Endothelial cell of umbilical vein (primary cell): Measurements from ENCODE around the gene CFAP70. TPM values are rescaled to one million over a fixed set of nuclear protein-coding genes. Genes with fewer than 3 reads are reported as not detected.

Experiments
- BruUV-seq: library from RNA; stranded (reverse); fragments of 400-500 nt; replicated peaks from 2 replicates; lab custom pipeline; 2021; lab: Mats Ljungman, UMichigan
- CTCF ChIA-PET: fragments of 300-600, 350-600 bp; sonication (Branson Sonifier 250); formaldehyde crosslinking; loops from one replicate; lab custom pipeline; 2021; ENCODE audit warnings: antibody characterized with exemption, inconsistent platforms; lab: Charles Lee
- POLR2A ChIA-PET: fragments of 300-600, 350-600 bp; sonication (Branson Sonifier 250); formaldehyde crosslinking; loops from one replicate; lab custom pipeline; 2021; ENCODE audit warnings: antibody characterized with exemption, inconsistent platforms; lab: Charles Lee
- DNase-seq: peaks from one replicate; pipeline ENCODE4 v3.0.0-alpha.2; 2011; ENCODE audit warnings: low read depth, low spot score
- FAIRE-seq: peaks from 2 replicates; lab custom pipeline; 2011; peaks lifted over from hg19 to GRCh38; lab: Jason Lieb, UNC
- H2AFZ ChIP-seq: 2 replicates; pipeline ENCODE4 v1.6.0; 2012; ENCODE audit warnings: low read depth, low read length, control low read depth, inconsistent platforms
- H3K27ac ChIP-seq: 2 replicates; pipeline ENCODE4 v1.5.1; 2011; ENCODE audit warnings: low read depth, mild to moderate bottlenecking, control low read depth, low read length, moderate library complexity; ENCODE audit not compliant: insufficient read depth
- H3K27me3 ChIP-seq, 2 experiments: 2 replicates each; pipeline versions ENCODE4 v1.6.0 to v1.6.1; 2011; ENCODE audit warnings: low read length in 2 of 2, mixed read lengths in 1 of 2; ENCODE audit not compliant: control insufficient read depth in 2 of 2, insufficient read depth in 2 of 2
- H3K36me3 ChIP-seq, 2 experiments: 2 replicates in 1 of 2; 3 replicates in 1 of 2; pipeline ENCODE4 v1.5.1; 2011; ENCODE audit warnings: low read length in 2 of 2, mild to moderate bottlenecking in 1 of 2, moderate library complexity in 1 of 2; ENCODE audit not compliant: control insufficient read depth in 2 of 2, insufficient read depth in 2 of 2; ENCODE audit errors: extremely low read depth in 1 of 2
- H3K4me1 ChIP-seq: 3 replicates; pipeline ENCODE4 v1.5.1; 2011; ENCODE audit warnings: mild to moderate bottlenecking, low read length; ENCODE audit not compliant: control insufficient read depth, insufficient read depth; ENCODE audit errors: extremely low read depth
- H3K4me2 ChIP-seq: 2 replicates; pipeline ENCODE4 v1.6.1; 2011; ENCODE audit warnings: low read length, control low read depth, mixed read lengths; ENCODE audit not compliant: insufficient read depth
- H3K4me3 ChIP-seq, 3 experiments: fragments of 200-600 bp in 1 of 3; sonication (generic), shearing (Covaris generic) in 1 of 3; replicated peaks in 1 of 3; 2 replicates each; pipeline ENCODE4 v1.5.1; 2011 to 2016; ENCODE audit warnings: control low read depth in 3 of 3, low read length in 3 of 3, mild to moderate bottlenecking in 2 of 3, inconsistent platforms in 1 of 3, low read depth in 1 of 3, moderate library complexity in 1 of 3; ENCODE audit not compliant: insufficient read depth in 1 of 3
- H3K79me2 ChIP-seq: 2 replicates; pipeline ENCODE4 v1.6.0; 2012; ENCODE audit warnings: low read length, inconsistent platforms; ENCODE audit not compliant: control insufficient read depth, insufficient read depth
- H3K9ac ChIP-seq: replicated peaks from 2 replicates; pipeline ENCODE3; 2011; ENCODE audit warnings: low read length, control low read depth; ENCODE audit not compliant: insufficient read depth; ENCODE audit errors: extremely low read depth
- H3K9me1 ChIP-seq: replicated peaks from 3 replicates; pipeline ENCODE4 v1.6.0; 2011; ENCODE audit warnings: mild to moderate bottlenecking, low read length; ENCODE audit not compliant: control insufficient read depth, insufficient read depth; ENCODE audit errors: extremely low read depth
- H3K9me3 ChIP-seq: replicated peaks from 2 replicates; pipeline ENCODE4 v1.5.1; 2012; ENCODE audit warnings: low read length, inconsistent platforms; ENCODE audit not compliant: control insufficient read depth, insufficient read depth
- H4K20me1 ChIP-seq: replicated peaks from 2 replicates; pipeline ENCODE3; 2011; ENCODE audit warnings: mild to moderate bottlenecking, low read length; ENCODE audit not compliant: control insufficient read depth, insufficient read depth; ENCODE audit errors: extremely low read depth
- CTCF ChIP-seq, 2 donors: IDR thresholded peaks; 1 replicate in 1 of 2; 2 replicates in 1 of 2; pipeline ENCODE4 v1.5.1; 2011; ENCODE audit warnings: low read length in 2 of 2, mild to moderate bottlenecking in 2 of 2, moderate library complexity in 2 of 2, control low read depth in 1 of 2, inconsistent platforms in 1 of 2, low read depth in 1 of 2; ENCODE audit not compliant: insufficient read depth in 1 of 2; ENCODE audit errors: extremely low read depth in 1 of 2
- EZH2 ChIP-seq: IDR thresholded peaks from 2 replicates; pipeline ENCODE4 v1.6.1; 2012; ENCODE audit warnings: borderline replicate concordance, low read depth, mild to moderate bottlenecking, moderate library complexity, low read length, inconsistent platforms; ENCODE audit not compliant: severe bottlenecking
- FOS ChIP-seq: IDR thresholded peaks from 2 replicates; pipeline ENCODE4 v1.6.1; 2011; ENCODE audit warnings: mild to moderate bottlenecking, low read length, moderate library complexity, borderline replicate concordance; ENCODE audit not compliant: insufficient read depth
- GATA2 ChIP-seq: IDR thresholded peaks from 2 replicates; pipeline ENCODE4 v1.7.0; 2011; ENCODE audit warnings: low read depth, mild to moderate bottlenecking, moderate library complexity, mixed read lengths, low read length; ENCODE audit not compliant: insufficient read length, insufficient read depth
- JUN ChIP-seq: IDR thresholded peaks from 2 replicates; pipeline ENCODE4 v1.6.1; 2011; ENCODE audit warnings: borderline replicate concordance, low read depth; ENCODE audit not compliant: insufficient read length, insufficient read depth
- MYC ChIP-seq: IDR thresholded peaks from one replicate; pipeline ENCODE4 v1.6.1; 2011; ENCODE audit warnings: mild to moderate bottlenecking, low read depth, low read length
- POLR2A ChIP-seq: IDR thresholded peaks from 2 replicates; pipeline ENCODE4 v1.6.1; 2012; ENCODE audit warnings: low read depth, mild to moderate bottlenecking, control low read depth, low read length
- POLR2AphosphoS5 ChIP-seq: IDR thresholded peaks from 2 replicates; pipeline ENCODE4 v1.6.1; 2012; ENCODE audit warnings: low read depth, mild to moderate bottlenecking, control low read depth, low read length, moderate library complexity; ENCODE audit not compliant: insufficient read depth
- dilution Hi-C: fragments of 300-500 bp; cut with MboI; formaldehyde crosslinking; loops from one replicate; pipeline ENCODE4 v1.15.0; 2019; ENCODE audit warnings: low sequenced_read_pairs; ENCODE audit not compliant: extremely low pct_ligation_motif_present
- intact Hi-C: fragments of 100-400 bp; cut with micrococcal nuclease; formaldehyde crosslinking; loops from one replicate; pipeline ENCODE4 v1.10.0; 2022
- polyA plus RNA-seq, 4 experiments: library from polyadenylated mRNA; depleted of rRNA in 3 of 4; stranded (reverse) in 3 of 4; unstranded in 1 of 4; fragments of >200 nt; gene quantifications; 2 replicates each; pipeline versions ENCODE4 v1.2.1 to v1.2.3, GENCODE V29; 2011 to 2012; ENCODE audit warnings: missing spikeins in 1 of 4
- total RNA-seq: library from RNA; stranded (reverse); gene quantifications from 2 replicates; pipeline ENCODE4 v1.2.3, GENCODE V29; 2021
- TF ChIP-seq, protein P1 (sequence below): IDR thresholded peaks from 2 replicates; pipeline ENCODE4 v1.6.1; 2011; ENCODE audit not compliant: insufficient read depth, insufficient read length

The CFAP70 gene
- total and polyA plus RNA-seq, 2 donors (not counting 3 experiments of a cell fraction or from before 2014, with no cell fraction given), result 0.19 to 0.27 TPM

DNA sequence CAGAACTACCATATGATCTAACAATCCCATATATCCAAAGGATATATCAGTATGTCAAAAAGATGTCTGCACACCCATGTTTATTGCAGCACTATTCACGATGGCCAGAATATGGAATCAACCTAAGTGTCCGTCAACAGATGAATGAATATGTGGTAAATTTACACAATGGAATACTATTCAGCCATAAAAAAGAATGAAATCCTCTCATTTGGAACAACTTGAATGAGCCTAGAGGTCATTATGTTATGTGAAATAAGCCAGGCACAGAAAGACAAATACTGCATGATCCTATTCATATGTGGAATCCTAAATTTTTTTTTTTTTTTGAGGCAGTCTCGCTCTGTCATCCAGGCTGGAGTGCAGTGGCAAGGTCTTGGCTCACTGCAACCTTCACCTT lies 6.3 kb upstream of the CFAP70 start:
- peaks cover 0 to 4% of the 10 kb centered on the region in 2 experiments for H3K36me3 ChIP-seq
- no peaks in the 10 kb centered on the region for H3K27me3 ChIP-seq
- dilution Hi-C loops (no loop called here), intact Hi-C loops (no loop called here)
- H3K4me2 ChIP-seq, result no peak overlapping the region
- FAIRE-seq (no peak), DNase-seq (no peak)
- no peaks in the 10 kb centered on the region for H3K9me3 ChIP-seq
- H3K4me3 ChIP-seq, result no peak overlapping the region
- H3K4me1 ChIP-seq, result no peaks in the 10 kb centered on the region
- no peaks in the 10 kb centered on the region for H4K20me1 ChIP-seq
- ChIA-PET CTCF (interaction anchor here (0.8 kb wide), 1 partner anchor 10 kb away, joined by 3 read pairs; no protein-coding TSS in a partner anchor), POLR2A (no interaction called here)
- H3K9ac ChIP-seq, result no peak overlapping the region
- no peak overlapping the region for H3K27ac ChIP-seq
- H3K79me2 ChIP-seq, result no peaks in the 10 kb centered on the region
- no peak overlapping the region for H2AFZ ChIP-seq
- TF ChIP-seq CTCF (IDR thresholded peaks at IDR 0.05; ENCODE audit: extremely low read depth in 1 of 2, insufficient read depth in 1 of 2, low read depth in 1 of 2, low read length in 2 of 2), result no peak
- no peak for TF ChIP-seq MYC
- TF ChIP-seq EZH2, result no peak
- TF ChIP-seq GATA2, result no peak
- no peak for TF ChIP-seq POLR2AphosphoS5
- no peak for TF ChIP-seq POLR2A
- no peak for TF ChIP-seq FOS
- TF ChIP-seq, protein P1, sequence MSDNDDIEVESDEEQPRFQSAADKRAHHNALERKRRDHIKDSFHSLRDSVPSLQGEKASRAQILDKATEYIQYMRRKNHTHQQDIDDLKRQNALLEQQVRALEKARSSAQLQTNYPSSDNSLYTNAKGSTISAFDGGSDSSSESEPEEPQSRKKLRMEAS, result no peak
- no peak for TF ChIP-seq JUN
- BruUV-seq, result no TSS peak
- H3K9me1 ChIP-seq, result no peaks in the 10 kb centered on the region
